Loucy (cell line): ENCODE data around the gene PAXX.

Experiments used
- CTCF ChIP-seq: fragments of 200-600 bp; sonication (generic); conservative IDR thresholded peaks from 2 replicates; pipeline ENCODE4 v1.5.1; 2014; ENCODE audit warnings: mild to moderate bottlenecking, antibody characterized with exemption, low read length
- EZH2phosphoT487 ChIP-seq: fragments of 200-600 bp; IDR thresholded peaks from 2 replicates; pipeline ENCODE4 v1.6.1; 2018; ENCODE audit warnings: antibody characterized with exemption, mild to moderate bottlenecking, moderate library complexity, borderline replicate concordance

GRCh38 chr9:137018761-137019559, 26.7 kb downstream of the PAXX start:
- TF ChIP-seq CTCF (no peak), EZH2phosphoT487 (no peak)
